ENCODE measurements around the gene GDF15.

DNA sequence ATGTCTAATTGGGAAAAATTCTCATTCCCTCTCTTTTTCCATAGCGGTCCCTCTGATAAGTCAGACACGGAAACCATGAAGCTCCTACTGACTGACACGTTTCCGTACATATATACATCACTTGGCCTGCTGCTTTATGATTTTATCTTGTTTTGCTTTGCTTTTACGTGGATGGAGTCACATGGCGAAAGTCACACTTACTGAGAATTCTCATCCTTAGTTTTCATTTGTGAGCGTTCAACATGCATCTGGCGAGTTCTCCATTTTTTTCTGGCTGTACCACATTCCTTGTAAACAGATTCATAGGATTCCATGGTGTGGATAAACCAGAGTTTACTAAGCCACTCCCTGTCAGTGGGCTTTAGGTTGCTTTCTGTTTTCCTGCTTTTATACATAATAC, 24.3 kb upstream of the GDF15 start:
- TF ChIP-seq OVOL3 (tag by site-specific recombination; IDR thresholded peaks at IDR 0.05) = no peak
- TF ChIP-seq, protein P1, sequence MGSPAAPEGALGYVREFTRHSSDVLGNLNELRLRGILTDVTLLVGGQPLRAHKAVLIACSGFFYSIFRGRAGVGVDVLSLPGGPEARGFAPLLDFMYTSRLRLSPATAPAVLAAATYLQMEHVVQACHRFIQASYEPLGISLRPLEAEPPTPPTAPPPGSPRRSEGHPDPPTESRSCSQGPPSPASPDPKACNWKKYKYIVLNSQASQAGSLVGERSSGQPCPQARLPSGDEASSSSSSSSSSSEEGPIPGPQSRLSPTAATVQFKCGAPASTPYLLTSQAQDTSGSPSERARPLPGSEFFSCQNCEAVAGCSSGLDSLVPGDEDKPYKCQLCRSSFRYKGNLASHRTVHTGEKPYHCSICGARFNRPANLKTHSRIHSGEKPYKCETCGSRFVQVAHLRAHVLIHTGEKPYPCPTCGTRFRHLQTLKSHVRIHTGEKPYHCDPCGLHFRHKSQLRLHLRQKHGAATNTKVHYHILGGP (tag by site-specific recombination; IDR thresholded peaks at IDR 0.05) = no peak
